Endothelial cell (in vitro differentiated cells): ENCODE data around the gene WEE1. TPM values are rescaled to one million over a fixed set of nuclear protein-coding genes. Genes with fewer than 3 reads are reported as not detected.
"Not testable (repeated sequence)": the region's sequence is repeated elsewhere in the genome, so short reads cannot be mapped to it uniquely, and the experiment has no call there.

Experiments used
- DNase-seq: peaks from one replicate; pipeline ENCODE4 v3.0.0; 2021; ENCODE audit warnings: low spot score
- H3K27ac Mint-ChIP-seq: one replicate; pipeline ENCODE4 v1.8.0; 2021; ENCODE audit warnings: mixed read lengths, inconsistent platforms; ENCODE audit not compliant: unreplicated experiment
- H3K27me3 Mint-ChIP-seq: one replicate; pipeline ENCODE4 v1.8.0; 2021; ENCODE audit warnings: mild to moderate bottlenecking, moderate library complexity, mixed read lengths, inconsistent platforms; ENCODE audit not compliant: unreplicated experiment
- H3K36me3 Mint-ChIP-seq: one replicate; pipeline ENCODE4 v1.8.0; 2021; ENCODE audit warnings: mild to moderate bottlenecking, low read depth, mixed read lengths, inconsistent platforms; ENCODE audit not compliant: unreplicated experiment
- H3K4me1 Mint-ChIP-seq: one replicate; pipeline ENCODE4 v1.8.0; 2021; ENCODE audit warnings: mild to moderate bottlenecking, mixed read lengths, inconsistent platforms; ENCODE audit not compliant: unreplicated experiment
- H3K4me3 Mint-ChIP-seq: one replicate; pipeline ENCODE4 v1.8.0; 2021; ENCODE audit warnings: mild to moderate bottlenecking, mixed read lengths, inconsistent platforms; ENCODE audit not compliant: unreplicated experiment
- H3K9me3 Mint-ChIP-seq: one replicate; pipeline ENCODE4 v1.8.0; 2021; ENCODE audit warnings: mixed read lengths, inconsistent platforms; ENCODE audit not compliant: unreplicated experiment
- CTCF ChIP-seq: fragments of 200-600 bp; sonication (generic); IDR thresholded peaks from one replicate; pipeline ENCODE4 v1.5.0; 2021; ENCODE audit warnings: antibody characterized with exemption; ENCODE audit not compliant: unreplicated experiment
- total RNA-seq: library from RNA; stranded (reverse); fragmentation: NEBNext Ultra II Directional; extraction: Animal tissue kit (Norgen Biotek cat#: 25700); gene quantifications from one replicate; pipeline ENCODE4 v1.2.1, GENCODE V29; 2021; ENCODE audit not compliant: unreplicated experiment

Gene WEE1
- total RNA-seq, 1 donor from 2014 or later: 24.0 TPM

- no peak for TF ChIP-seq CTCF
- no peaks in the 10 kb centered on the region for H3K9me3 Mint-ChIP-seq
- peaks cover 1% of the 10 kb centered on the region for H3K27me3 Mint-ChIP-seq
- H3K27ac Mint-ChIP-seq: peak overlapping the region; percentile 3
- no peak for DNase-seq
- H3K4me3 Mint-ChIP-seq: no peak overlapping the region
- no peaks in the 10 kb centered on the region for H3K36me3 Mint-ChIP-seq
- peaks cover 23% of the 10 kb centered on the region for H3K4me1 Mint-ChIP-seq
Observed at GRCh38 chr11:9600166-9600565, 26.7 kb downstream of the WEE1 start.

GRCh38 chr11:9600644-9601036 is 27.2 kb downstream of the WEE1 start:
- H3K9me3 Mint-ChIP-seq: no peaks in the 10 kb centered on the region
- TF ChIP-seq CTCF: no peak
- DNase-seq: no peak
- H3K4me1 Mint-ChIP-seq: peaks cover 21% of the 10 kb centered on the region
- no peaks in the 10 kb centered on the region for H3K36me3 Mint-ChIP-seq
- peak overlapping the region; percentile 68 for H3K27ac Mint-ChIP-seq
- peaks cover 1% of the 10 kb centered on the region for H3K27me3 Mint-ChIP-seq
- no peak overlapping the region for H3K4me3 Mint-ChIP-seq

GRCh38 chr11:9601037-9601875 is 27.8 kb downstream of the WEE1 start:
- no peak for DNase-seq
- H3K4me1 Mint-ChIP-seq: peaks cover 21% of the 10 kb centered on the region
- H3K9me3 Mint-ChIP-seq: no peaks in the 10 kb centered on the region
- H3K36me3 Mint-ChIP-seq: no peaks in the 10 kb centered on the region
- no peak for TF ChIP-seq CTCF
- H3K27me3 Mint-ChIP-seq: peaks cover 1% of the 10 kb centered on the region
- H3K4me3 Mint-ChIP-seq: peak overlapping the region; percentile 3
- peak overlapping the region; percentile 68 for H3K27ac Mint-ChIP-seq

- H3K9me3 Mint-ChIP-seq: no peaks in the 10 kb centered on the region
- no peaks in the 10 kb centered on the region for H3K36me3 Mint-ChIP-seq
- H3K4me3 Mint-ChIP-seq: no peak overlapping the region
- no peak for DNase-seq
- H3K27me3 Mint-ChIP-seq: peaks cover 3% of the 10 kb centered on the region
- TF ChIP-seq CTCF: no peak
- H3K4me1 Mint-ChIP-seq: peaks cover 21% of the 10 kb centered on the region
- peak overlapping the region; percentile 68 for H3K27ac Mint-ChIP-seq
Observed at GRCh38 chr11:9601876-9602199, 28.4 kb downstream of the WEE1 start.

- H3K27me3 Mint-ChIP-seq, DNase-seq, H3K4me3 Mint-ChIP-seq, H3K36me3 Mint-ChIP-seq, H3K9me3 Mint-ChIP-seq, H3K27ac Mint-ChIP-seq: not testable (repeated sequence)
- H3K4me1 Mint-ChIP-seq: peaks cover 21% of the 10 kb centered on the region
Observed at GRCh38 chr11:9603214-9603613, 29.7 kb downstream of the WEE1 start.
